ENCODE measurements around the gene MRPL45. TPM values are rescaled to one million over a fixed set of nuclear protein-coding genes. Genes with fewer than 3 reads are reported as not detected.
"Not testable (repeated sequence)": the region's sequence is repeated elsewhere in the genome, so short reads cannot be mapped to it uniquely, and the experiment has no call there.

Gene MRPL45
- total and polyA plus RNA-seq, 9 of the 15 experiments (the other 6 are each of a cell fraction or from before 2014, with no cell fraction given) = 48.4 to 228 (median 76.8) TPM

- H3K36me3 ChIP-seq (ENCODE audit: control insufficient read depth, insufficient read depth, low read length); H2AFZ ChIP-seq (ENCODE audit: low read depth, low read length); H3K4me1 ChIP-seq (replicated peaks in 1 of 2; ENCODE audit: control insufficient read depth in 2 of 2, insufficient read depth in 2 of 2, low read length in 2 of 2); H3K4me3 ChIP-seq; BruUV-seq (replicated peaks); H3K4me2 ChIP-seq (ENCODE audit: insufficient read depth, low read length); H4K20me1 ChIP-seq (replicated peaks; ENCODE audit: control insufficient read depth, insufficient read depth, low read length); CTCF ChIA-PET (ENCODE audit: low intra/inter-chr PET ratio); H3K79me2 ChIP-seq (ENCODE audit: control insufficient read depth, insufficient read depth, low read length); in situ Hi-C loops (cut with MboI); H3K9me3 ChIP-seq (replicated peaks; ENCODE audit: control insufficient read depth, insufficient read depth, low read depth, low read length); POLR2A ChIA-PET; H3K27me3 ChIP-seq (ENCODE audit: control insufficient read depth in 2 of 2, insufficient read depth in 2 of 2, low read length in 2 of 2); H3K27ac ChIP-seq (ENCODE audit: extremely low read depth, low read depth, low read length); FAIRE-seq; ATAC-seq; H3K9me1 ChIP-seq (ENCODE audit: control insufficient read depth, insufficient read depth, low read length); intact Hi-C loops (cut with micrococcal nuclease); DNase-seq (ENCODE audit: extremely low read depth in 1 of 4, low spot score in 3 of 4); H3K9ac ChIP-seq (ENCODE audit: insufficient read depth in 1 of 2, low read depth in 2 of 2, low read length in 2 of 2): not testable (repeated sequence)
- WGBS (ENCODE audit: insufficient coverage, low coverage, missing lambda C conversion rate) = 53% methylated on average over 15 of the region's 17 CpGs
Measured at GRCh38 chr17:38266571-38266970, 30.4 kb upstream of the MRPL45 start.

GRCh38 chr17:38268138-38268537 lies 28.8 kb upstream of the MRPL45 start:
- FAIRE-seq; H3K4me2 ChIP-seq (ENCODE audit: insufficient read depth, low read length); H3K9ac ChIP-seq (ENCODE audit: insufficient read depth in 1 of 2, low read depth in 2 of 2, low read length in 2 of 2); DNase-seq (ENCODE audit: extremely low read depth in 1 of 4, low spot score in 3 of 4); POLR2A ChIA-PET; H3K4me1 ChIP-seq (replicated peaks in 1 of 2; ENCODE audit: control insufficient read depth in 2 of 2, insufficient read depth in 2 of 2, low read length in 2 of 2); in situ Hi-C loops (cut with MboI); intact Hi-C loops (cut with micrococcal nuclease); H3K36me3 ChIP-seq (ENCODE audit: control insufficient read depth, insufficient read depth, low read length); H3K27ac ChIP-seq (ENCODE audit: extremely low read depth, low read depth, low read length); ATAC-seq; CTCF ChIA-PET (ENCODE audit: low intra/inter-chr PET ratio); H4K20me1 ChIP-seq (replicated peaks; ENCODE audit: control insufficient read depth, insufficient read depth, low read length); BruUV-seq (replicated peaks); H3K9me1 ChIP-seq (ENCODE audit: control insufficient read depth, insufficient read depth, low read length); H3K27me3 ChIP-seq (ENCODE audit: control insufficient read depth in 2 of 2, insufficient read depth in 2 of 2, low read length in 2 of 2); H3K9me3 ChIP-seq (replicated peaks; ENCODE audit: control insufficient read depth, insufficient read depth, low read depth, low read length); H3K79me2 ChIP-seq (ENCODE audit: control insufficient read depth, insufficient read depth, low read length); H2AFZ ChIP-seq (ENCODE audit: low read depth, low read length); H3K4me3 ChIP-seq: not testable (repeated sequence)
- WGBS (ENCODE audit: insufficient coverage, low coverage, missing lambda C conversion rate) = 7% methylated on average over 3 of the region's 3 CpGs

- H3K79me2 ChIP-seq (ENCODE audit: control insufficient read depth, insufficient read depth, low read length); in situ Hi-C loops (cut with MboI); BruUV-seq (replicated peaks); H3K4me2 ChIP-seq (ENCODE audit: insufficient read depth, low read length); POLR2A ChIA-PET; H3K4me3 ChIP-seq; CTCF ChIA-PET (ENCODE audit: low intra/inter-chr PET ratio); H4K20me1 ChIP-seq (replicated peaks; ENCODE audit: control insufficient read depth, insufficient read depth, low read length); H2AFZ ChIP-seq (ENCODE audit: low read depth, low read length); H3K9me1 ChIP-seq (ENCODE audit: control insufficient read depth, insufficient read depth, low read length); H3K9ac ChIP-seq (ENCODE audit: insufficient read depth in 1 of 2, low read depth in 2 of 2, low read length in 2 of 2); H3K4me1 ChIP-seq (replicated peaks in 1 of 2; ENCODE audit: control insufficient read depth in 2 of 2, insufficient read depth in 2 of 2, low read length in 2 of 2); H3K27me3 ChIP-seq (ENCODE audit: control insufficient read depth in 2 of 2, insufficient read depth in 2 of 2, low read length in 2 of 2); H3K36me3 ChIP-seq (ENCODE audit: control insufficient read depth, insufficient read depth, low read length); H3K27ac ChIP-seq (ENCODE audit: extremely low read depth, low read depth, low read length); intact Hi-C loops (cut with micrococcal nuclease); FAIRE-seq; DNase-seq (ENCODE audit: extremely low read depth in 1 of 4, low spot score in 3 of 4); H3K9me3 ChIP-seq (replicated peaks; ENCODE audit: control insufficient read depth, insufficient read depth, low read depth, low read length); ATAC-seq: not testable (repeated sequence)
- WGBS (ENCODE audit: insufficient coverage, low coverage, missing lambda C conversion rate) = 9% methylated on average over 1 of the region's 1 CpG
Measured at GRCh38 chr17:38269045-38269444, 27.9 kb upstream of the MRPL45 start.

All from K562 (cell line).